PC-9 (cell line): ENCODE measurements around the gene TBX18. TPM values are rescaled to one million over a fixed set of nuclear protein-coding genes. Genes with fewer than 3 reads are reported as not detected.

Experiments
- BruUV-seq: library from RNA; stranded (reverse); fragments of 400-500 nt; replicated peaks from 2 replicates; lab custom pipeline; 2021; lab: Mats Ljungman, UMichigan
- CTCF ChIA-PET: fragments of 300-600 bp; sonication (Branson Sonifier 250); formaldehyde crosslinking; loops from one replicate; lab custom pipeline; 2022; ENCODE audit warnings: antibody characterized with exemption; lab: Charles Lee
- POLR2A ChIA-PET: fragments of 300-600 bp; sonication (Branson Sonifier 250); formaldehyde crosslinking; loops from one replicate; lab custom pipeline; 2022; ENCODE audit warnings: antibody characterized with exemption; ENCODE audit not compliant: unreplicated experiment; lab: Charles Lee
- DNase-seq, 2 experiments: peaks; one replicate each; pipeline versions ENCODE4 v3.0.0 to v3.0.0-alpha.2; 2015 to 2022; ENCODE audit warnings: mixed read lengths in 1 of 2
- H2AFZ ChIP-seq: fragments of 200-600 bp; sonication (generic); 2 replicates; pipeline ENCODE4 v1.8.1; 2017; ENCODE audit warnings: antibody characterized with exemption
- H3F3A ChIP-seq: fragments of 200-600 bp; sonication (generic); 2 replicates; pipeline ENCODE4 v1.8.1; 2017; ENCODE audit warnings: antibody characterized with exemption, mild to moderate bottlenecking, low read depth; ENCODE audit not compliant: insufficient read depth
- H3K27ac ChIP-seq: fragments of 200-600 bp; sonication (generic); 2 replicates; pipeline ENCODE4 v1.6.1; 2016; ENCODE audit warnings: mixed run types
- H3K27me3 ChIP-seq: fragments of 200-600 bp; sonication (generic); 2 replicates; pipeline ENCODE4 v1.6.1; 2016; ENCODE audit warnings: low read depth, mixed run types; ENCODE audit not compliant: insufficient read depth
- H3K36me3 ChIP-seq: fragments of 200-600 bp; sonication (generic); 2 replicates; pipeline ENCODE4 v1.6.1; 2016; ENCODE audit warnings: low read depth, mixed run types
- H3K4me1 ChIP-seq: fragments of 200-600 bp; sonication (generic); replicated peaks from 2 replicates; pipeline ENCODE4 v1.6.1; 2016; ENCODE audit warnings: mixed run types; ENCODE audit not compliant: insufficient read depth
- H3K4me2 ChIP-seq: fragments of 200-600 bp; sonication (generic); 2 replicates; pipeline ENCODE4 v1.6.1; 2017; ENCODE audit warnings: mixed run types
- H3K4me3 ChIP-seq: fragments of 200-600 bp; sonication (generic); 2 replicates; pipeline ENCODE4 v1.6.1; 2016; ENCODE audit warnings: mixed run types
- H3K79me2 ChIP-seq: fragments of 200-600 bp; sonication (generic); 2 replicates; pipeline ENCODE4 v1.6.1; 2017; ENCODE audit warnings: low read depth, mixed run types
- H3K9me2 ChIP-seq: fragments of 200-600 bp; sonication (generic); 2 replicates; pipeline ENCODE4 v1.8.1; 2017; ENCODE audit warnings: mild to moderate bottlenecking; ENCODE audit not compliant: insufficient read depth
- H3K9me3 ChIP-seq: fragments of 200-600 bp; sonication (generic); 2 replicates; pipeline ENCODE4 v1.8.1; 2016; ENCODE audit warnings: low read depth; ENCODE audit not compliant: insufficient read depth
- H4K20me1 ChIP-seq: fragments of 200-600 bp; sonication (generic); 2 replicates; pipeline ENCODE4 v1.8.1; 2017; ENCODE audit not compliant: insufficient read depth
- CTCF ChIP-seq: fragments of 200-600 bp; sonication (generic); conservative IDR thresholded peaks from 2 replicates; pipeline ENCODE4 v1.6.1; 2017; ENCODE audit warnings: mixed run types, antibody characterized with exemption, mild to moderate bottlenecking, moderate library complexity
- EZH2 ChIP-seq: fragments of 200-600 bp; sonication (generic); IDR thresholded peaks from 2 replicates; pipeline ENCODE4 v1.8.0; 2017; ENCODE audit warnings: antibody characterized with exemption, low read depth
- intact Hi-C: fragments of 100-400 bp; cut with micrococcal nuclease; formaldehyde crosslinking; loops from one replicate; pipeline ENCODE4 v1.10.0; 2022; ENCODE audit not compliant: unreplicated experiment
- total RNA-seq: library from RNA; stranded (reverse); gene quantifications from 2 replicates; pipeline ENCODE4 v1.2.3, GENCODE V29; 2021

TBX18 gene
- total RNA-seq, 1 experiment from 2014 or later = not detected

GRCh38 chr6:84779380-84779779, 15.0 kb upstream of the TBX18 start:
- Histone ChIP-seq H2AFZ (no peak overlapping the region), H3K9me3 (no peaks in the 10 kb centered on the region), H3K4me1 (no peaks in the 10 kb centered on the region), H4K20me1 (no peaks in the 10 kb centered on the region), H3K4me3 (no peak overlapping the region), H3F3A (no peaks in the 10 kb centered on the region), H3K27ac (no peak overlapping the region), H3K36me3 (no peaks in the 10 kb centered on the region), H3K79me2 (no peaks in the 10 kb centered on the region), H3K9me2 (no peaks in the 10 kb centered on the region), H3K4me2 (no peak overlapping the region), H3K27me3 (no peaks in the 10 kb centered on the region)
- TF ChIP-seq CTCF = no peak
- no peak for TF ChIP-seq EZH2
- BruUV-seq = no TSS peak
- DNase-seq = no peak
- ChIA-PET CTCF (no interaction called here), POLR2A (no interaction called here)
- intact Hi-C loops = no loop called here

- no peaks in the 10 kb centered on the region for H3K9me3 ChIP-seq
- no peaks in the 10 kb centered on the region for H3K9me2 ChIP-seq
- no peak for DNase-seq
- no peaks in the 10 kb centered on the region for H3K36me3 ChIP-seq
- no peak overlapping the region for H3K4me2 ChIP-seq
- CTCF ChIA-PET = no interaction called here
- no peak for TF ChIP-seq EZH2
- no peak for TF ChIP-seq CTCF
- intact Hi-C loops = no loop called here
- H3K27me3 ChIP-seq = no peaks in the 10 kb centered on the region
- H3K79me2 ChIP-seq = no peaks in the 10 kb centered on the region
- H3K27ac ChIP-seq = no peak overlapping the region
- no peak overlapping the region for H2AFZ ChIP-seq
- POLR2A ChIA-PET = no interaction called here
- H3F3A ChIP-seq = no peaks in the 10 kb centered on the region
- H3K4me1 ChIP-seq = no peaks in the 10 kb centered on the region
- H3K4me3 ChIP-seq = no peak overlapping the region
- no peaks in the 10 kb centered on the region for H4K20me1 ChIP-seq
- no TSS peak for BruUV-seq
These were observed 13.5 kb upstream of the TBX18 start for GRCh38 chr6:84777888-84778287.

- Histone ChIP-seq H3K4me3 (no peak overlapping the region), H3K27ac (no peak overlapping the region), H4K20me1 (no peaks in the 10 kb centered on the region), H3F3A (no peaks in the 10 kb centered on the region), H3K9me2 (no peaks in the 10 kb centered on the region), H3K4me1 (no peaks in the 10 kb centered on the region), H3K27me3 (no peaks in the 10 kb centered on the region), H3K4me2 (no peak overlapping the region), H3K9me3 (no peaks in the 10 kb centered on the region), H3K36me3 (no peaks in the 10 kb centered on the region), H2AFZ (no peak overlapping the region), H3K79me2 (no peaks in the 10 kb centered on the region)
- no peak for TF ChIP-seq CTCF
- no peak for TF ChIP-seq EZH2
- CTCF ChIA-PET = no interaction called here
- no TSS peak for BruUV-seq
- POLR2A ChIA-PET = no interaction called here
- intact Hi-C loops = no loop called here
- DNase-seq = no peak
These were observed 12.0 kb upstream of the TBX18 start for GRCh38 chr6:84776392-84776791.
